HepG2 (cell line): Measurements from ENCODE around the gene SLC26A2. TPM values are rescaled to one million over a fixed set of nuclear protein-coding genes. Genes with fewer than 3 reads are reported as not detected.

Source experiments
- ATAC-seq: fragments of 200-7000 bp; cut with Tn5 transposase; 3 replicates; pipeline ENCODE4 v1.9.1; 2020; ENCODE audit warnings: mild to moderate bottlenecking, moderate library complexity
- BruUV-seq: library from RNA; stranded (reverse); fragments of 400-500 nt; replicated peaks from 2 replicates; lab custom pipeline; 2021; lab: Mats Ljungman, UMichigan
- CTCF ChIA-PET: fragments of 300-600 bp; formaldehyde crosslinking; extraction: SDS; loops from one replicate; lab custom pipeline; 2021; ENCODE audit warnings: low total read pairs, inconsistent platforms, low intra/inter-chr PET ratio; lab: Yijun Ruan, JAX
- POLR2A ChIA-PET: fragments of 350-600 bp; sonication (Branson Sonifier 250); formaldehyde crosslinking; loops from one replicate; lab custom pipeline; 2020; ENCODE audit warnings: antibody characterized with exemption, inconsistent platforms; lab: Yijun Ruan, JAX
- DNase-seq: peaks from one replicate; pipeline ENCODE4 v3.0.0-alpha.2; 2015; ENCODE audit warnings: low spot score
- FAIRE-seq: peaks from 3 replicates; lab custom pipeline; 2011; peaks lifted over from hg19 to GRCh38; lab: Jason Lieb, UNC
- H2AFZ ChIP-seq: one replicate; pipeline ENCODE4 v1.6.1; 2011; ENCODE audit warnings: low read length, inconsistent platforms
- H3K27ac ChIP-seq: fragments of 300-600 bp; 3 replicates; pipeline ENCODE4 v1.8.0; 2011; ENCODE audit warnings: mixed run types, mild to moderate bottlenecking, mixed read lengths, low read length, inconsistent platforms; ENCODE audit not compliant: insufficient read depth; ENCODE audit errors: extremely low read length
- H3K27me3 ChIP-seq, 2 experiments: fragments of 200-600 bp in 1 of 2; 2 replicates in 1 of 2; 3 replicates in 1 of 2; pipeline versions ENCODE4 v1.6.0 to v1.8.0; 2011; ENCODE audit warnings: low read length in 2 of 2, mild to moderate bottlenecking in 2 of 2, moderate library complexity in 2 of 2, inconsistent platforms in 1 of 2; ENCODE audit not compliant: insufficient read depth in 2 of 2, control insufficient read depth in 1 of 2
- H3K36me3 ChIP-seq, 2 experiments: fragments of 200-600 bp in 1 of 2; replicated peaks in 1 of 2; 2 replicates in 1 of 2; 3 replicates in 1 of 2; pipeline versions ENCODE4 v1.5.1 to v1.8.0; 2011; ENCODE audit warnings: low read length in 2 of 2, inconsistent platforms in 1 of 2; ENCODE audit not compliant: insufficient read depth in 2 of 2, control insufficient read depth in 1 of 2
- H3K4me1 ChIP-seq: 2 replicates; pipeline ENCODE4 v1.5.1; 2012; ENCODE audit warnings: low read length, inconsistent platforms; ENCODE audit not compliant: insufficient read depth
- H3K4me2 ChIP-seq: 2 replicates; pipeline ENCODE4 v1.6.0; 2011; ENCODE audit warnings: low read depth, low read length, inconsistent platforms
- H3K4me3 ChIP-seq, 3 experiments: fragments of 200-600 bp in 1 of 3; sonication (generic), shearing (Covaris generic) in 1 of 3; replicated peaks in 1 of 3; 2 replicates each; pipeline ENCODE4 v1.5.1; 2011 to 2016; ENCODE audit warnings: low read length in 3 of 3, inconsistent platforms in 2 of 3, low read depth in 2 of 3, mild to moderate bottlenecking in 2 of 3, control low read depth in 1 of 3, mixed read lengths in 1 of 3; ENCODE audit not compliant: insufficient read depth in 1 of 3
- H3K79me2 ChIP-seq: one replicate; pipeline ENCODE4 v1.6.1; 2011; ENCODE audit warnings: low read length, inconsistent platforms; ENCODE audit not compliant: insufficient read depth
- H3K9ac ChIP-seq: 2 replicates; pipeline ENCODE4 v1.6.0; 2011; ENCODE audit warnings: mild to moderate bottlenecking, low read depth, low read length, inconsistent platforms; ENCODE audit not compliant: insufficient read depth
- H3K9me3 ChIP-seq: 2 replicates; pipeline ENCODE4 v1.5.1; 2012; ENCODE audit warnings: mild to moderate bottlenecking, low read length
- H4K20me1 ChIP-seq: 2 replicates; pipeline ENCODE4 v1.6.0; 2011; ENCODE audit warnings: inconsistent platforms, mild to moderate bottlenecking, low read length, moderate library complexity; ENCODE audit not compliant: insufficient read depth
- ARID2 ChIP-seq: sonication (generic); formaldehyde crosslinking; IDR thresholded peaks from 2 replicates; pipeline ENCODE4 v1.8.1; 2022; ENCODE audit warnings: mild to moderate bottlenecking, missing genetic modification reagents, borderline replicate concordance
- KLF15 ChIP-seq: sonication (generic); formaldehyde crosslinking; IDR thresholded peaks from 2 replicates; pipeline ENCODE4 v1.8.1; 2023; ENCODE audit warnings: borderline replicate concordance, mild to moderate bottlenecking, inconsistent platforms, missing genetic modification reagents, mixed read lengths
- NFE2L2 ChIP-seq: fragments of 150-350 bp; IDR thresholded peaks from 2 replicates; pipeline ENCODE4 v1.6.1; 2014; ENCODE audit warnings: low read length
- SOX6 ChIP-seq, 2 experiments: fragments of 450-650 bp in 1 of 2; sonication (generic) in 1 of 2; formaldehyde crosslinking in 1 of 2; IDR thresholded peaks; 2 replicates each; pipeline versions ENCODE4 v1.4.0 to v1.6.1; 2017 to 2020; ENCODE audit warnings: antibody characterized with exemption in 1 of 2, mild to moderate bottlenecking in 1 of 2, missing genetic modification reagents in 1 of 2
- THAP9 ChIP-seq: sonication (generic); formaldehyde crosslinking; IDR thresholded peaks from 2 replicates; pipeline ENCODE4; 2020; ENCODE audit warnings: missing genetic modification reagents, mild to moderate bottlenecking, borderline replicate concordance
- ZBTB7B ChIP-seq: sonication (generic); formaldehyde crosslinking; IDR thresholded peaks from 2 replicates; pipeline ENCODE4 v1.4.0; 2020; ENCODE audit warnings: missing genetic modification reagents
- ZEB1 ChIP-seq: IDR thresholded peaks from 2 replicates; pipeline ENCODE4 v1.6.1; 2012; ENCODE audit warnings: mild to moderate bottlenecking, low read depth, inconsistent platforms; ENCODE audit not compliant: insufficient replicate concordance
- ZNF10 ChIP-seq: sonication (generic); formaldehyde crosslinking; IDR thresholded peaks from 2 replicates; pipeline ENCODE4 v1.4.0; 2020; ENCODE audit warnings: mild to moderate bottlenecking, low read depth, missing genetic modification reagents, borderline replicate concordance
- ZNF432 ChIP-seq: sonication (generic); formaldehyde crosslinking; IDR thresholded peaks from 2 replicates; pipeline ENCODE4 v1.5.0; 2020; ENCODE audit warnings: missing genetic modification reagents, mild to moderate bottlenecking, borderline replicate concordance
- ZNF547 ChIP-seq: sonication (generic); formaldehyde crosslinking; IDR thresholded peaks from 2 replicates; pipeline ENCODE4 v1.5.1; 2020; ENCODE audit warnings: mild to moderate bottlenecking, missing genetic modification reagents
- ZNF609 ChIP-seq: sonication (generic); formaldehyde crosslinking; IDR thresholded peaks from 2 replicates; pipeline ENCODE4 v1.4.0; 2020; ENCODE audit warnings: mild to moderate bottlenecking, missing genetic modification reagents, borderline replicate concordance
- ZNF773 ChIP-seq: sonication (generic); formaldehyde crosslinking; IDR thresholded peaks from 2 replicates; pipeline ENCODE4 v1.4.0; 2020; ENCODE audit warnings: missing genetic modification reagents, borderline replicate concordance
- ZSCAN20 ChIP-seq: sonication (generic); formaldehyde crosslinking; IDR thresholded peaks from 2 replicates; pipeline ENCODE4 v1.4.0; 2020; ENCODE audit warnings: missing genetic modification reagents, mild to moderate bottlenecking, borderline replicate concordance
- WGBS: methylation state at CpG from one replicate; pipeline ENCODE4 v1.1.6; 2017; ENCODE audit warnings: low lambda C conversion rate; 5-methylcytosine and 5-hydroxymethylcytosine counted together
- in situ Hi-C: cut with HindIII; loops from 2 replicates; pipeline ENCODE4 v1.10.0; 2017; ENCODE audit warnings: low pct_unique_long_range_greater_than_20kb; ENCODE audit not compliant: extremely low pct_ligation_motif_present
- intact Hi-C: fragments of 100-400 bp; cut with micrococcal nuclease; formaldehyde crosslinking; loops from one replicate; pipeline ENCODE4 v1.10.0; 2022; ENCODE audit not compliant: unreplicated experiment
- polyA plus RNA-seq, 8 experiments: library from polyadenylated mRNA; depleted of rRNA in 3 of 8; stranded (reverse) in 7 of 8; unstranded in 1 of 8; fragments of >200 nt; fragmentation: Illumina TruSeq in 4 of 8; extraction: Trizol in 4 of 8; gene quantifications; 2 replicates each; pipeline versions ENCODE4 v1.2.1 to v1.2.3, GENCODE V29; 2011 to 2016; ENCODE audit warnings: low read depth in 4 of 8, missing spikeins in 1 of 8, mixed read lengths in 1 of 8; ENCODE audit not compliant: insufficient read depth in 1 of 8
- total RNA-seq, 5 experiments: library from RNA; depleted of rRNA; stranded (reverse); fragments of >200 nt; fragmentation: Illumina TruSeq; extraction: Trizol; gene quantifications; 2 replicates each; pipeline ENCODE4 v1.2.3, GENCODE V29; 2016; ENCODE audit warnings: low read depth in 1 of 5
- TF ChIP-seq, protein P1 (sequence below): IDR thresholded peaks from 2 replicates; pipeline ENCODE4 v1.6.1; 2016; ENCODE audit warnings: low read depth, control low read depth

The SLC26A2 gene
- total and polyA plus RNA-seq, 2 of the 13 experiments (the other 11 are each of a cell fraction or from before 2014, with no cell fraction given) = 2.2 to 7.9 TPM

DNA sequence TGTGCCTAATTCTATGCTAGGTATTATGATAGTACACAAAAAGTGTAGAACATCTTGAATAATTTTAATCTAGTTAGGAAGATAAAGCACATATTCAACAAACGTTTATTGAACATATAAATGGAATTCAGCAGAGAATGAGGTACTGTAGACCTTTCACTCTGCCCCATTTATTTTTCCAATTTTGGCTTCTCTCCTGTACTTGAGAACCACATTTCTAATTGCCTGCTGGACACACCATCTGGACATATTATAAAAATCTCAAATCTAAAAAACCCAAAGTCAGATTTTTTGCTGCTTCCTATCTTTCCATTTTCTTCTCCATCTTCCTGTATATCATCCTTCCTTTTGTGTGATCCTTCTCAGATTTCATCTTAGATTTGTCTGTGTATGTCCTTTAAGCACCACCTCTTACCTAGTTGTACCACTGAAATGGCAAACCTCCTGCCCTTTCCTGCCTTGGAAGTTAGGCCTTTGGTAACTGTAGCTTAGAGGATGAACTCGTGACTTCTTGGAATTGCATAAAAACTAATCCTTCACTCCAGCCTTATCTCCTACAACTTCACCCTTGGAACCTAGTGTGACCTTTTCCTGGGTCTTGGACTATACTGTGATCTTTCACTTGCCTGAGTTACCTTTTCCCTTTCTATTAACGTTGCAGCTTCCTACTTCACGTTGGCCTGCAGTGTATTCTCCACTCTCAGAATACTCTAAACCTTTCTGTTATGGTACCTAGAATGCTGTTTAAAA is 8.8 kb downstream of the SLC26A2 start:
- POLR2A ChIA-PET = interaction anchor here (1.4 kb wide), 1 partner anchor 9 kb away, joined by 5 read pairs; the partner anchor contains the start of gene SLC26A2
- H3K79me2 ChIP-seq = no peaks in the 10 kb centered on the region

More for the DNA sequence above, 8.8 kb downstream of the SLC26A2 start:
- 90% methylated on average over 4 of the region's 4 CpGs for WGBS
- Histone ChIP-seq H3K27me3 (no peaks in the 10 kb centered on the region), H4K20me1 (no peaks in the 10 kb centered on the region), H3K9me3 (no peaks in the 10 kb centered on the region), H3K4me1 (peaks cover 18% of the 10 kb centered on the region), H3K4me2 (no peak overlapping the region), H3K36me3 (no peaks in the 10 kb centered on the region), H3K4me3 (no peak overlapping the region), H2AFZ (no peak overlapping the region), H3K27ac (no peak overlapping the region), H3K9ac (no peak overlapping the region)
- TF ChIP-seq ARID2 (CRISPR knock-in tag) = no peak
- TF ChIP-seq ZEB1 = no peak
- TF ChIP-seq ZSCAN20 = no peak
- TF ChIP-seq ZNF609 (CRISPR knock-in tag) = no peak
- no peak for TF ChIP-seq ZBTB7B
- TF ChIP-seq NFE2L2 = no peak
- TF ChIP-seq SOX6 (IDR thresholded peaks at IDR 0.05) = no peak
- TF ChIP-seq SOX6 (CRISPR knock-in tag; IDR thresholded peaks at IDR 0.05) = no peak
- TF ChIP-seq KLF15 (CRISPR knock-in tag) = no peak
- TF ChIP-seq, protein P1, sequence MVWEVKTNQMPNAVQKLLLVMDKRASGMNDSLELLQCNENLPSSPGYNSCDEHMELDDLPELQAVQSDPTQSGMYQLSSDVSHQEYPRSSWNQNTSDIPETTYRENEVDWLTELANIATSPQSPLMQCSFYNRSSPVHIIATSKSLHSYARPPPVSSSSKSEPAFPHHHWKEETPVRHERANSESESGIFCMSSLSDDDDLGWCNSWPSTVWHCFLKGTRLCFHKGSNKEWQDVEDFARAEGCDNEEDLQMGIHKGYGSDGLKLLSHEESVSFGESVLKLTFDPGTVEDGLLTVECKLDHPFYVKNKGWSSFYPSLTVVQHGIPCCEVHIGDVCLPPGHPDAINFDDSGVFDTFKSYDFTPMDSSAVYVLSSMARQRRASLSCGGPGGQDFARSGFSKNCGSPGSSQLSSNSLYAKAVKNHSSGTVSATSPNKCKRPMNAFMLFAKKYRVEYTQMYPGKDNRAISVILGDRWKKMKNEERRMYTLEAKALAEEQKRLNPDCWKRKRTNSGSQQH (CRISPR knock-in tag) = no peak
- no peak for TF ChIP-seq ZNF10
- no peak for TF ChIP-seq ZNF773
- no peak for TF ChIP-seq THAP9 (CRISPR knock-in tag)
- no peak for TF ChIP-seq ZNF432 (CRISPR knock-in tag)
- no peak for TF ChIP-seq ZNF547 (CRISPR knock-in tag)
- BruUV-seq = no TSS peak
- intact Hi-C loops (no loop called here), in situ Hi-C loops (no loop called here)
- DNase-seq (no peak), ATAC-seq (no peak), FAIRE-seq (no peak)
- CTCF ChIA-PET = no interaction called here
